Esophagus squamous epithelium (tissue), 4 donors: ENCODE results near the gene LRFN5.

Source experiments
- CTCF ChIP-seq, 6 experiments: fragments of 450-650 bp in 4 of 6; fragments of 200-600 bp in 2 of 6; sonication (generic) in 2 of 6; IDR thresholded peaks; one replicate each; pipeline ENCODE4 v1.5.1; 2016 to 2019; ENCODE audit warnings: antibody characterized with exemption in 6 of 6, mild to moderate bottlenecking in 4 of 6, moderate library complexity in 4 of 6
- POLR2A ChIP-seq, 4 donors: fragments of 450-650 bp; IDR thresholded peaks; one replicate each; pipeline ENCODE4 v1.6.1; 2017; ENCODE audit warnings: antibody characterized with exemption in 4 of 4, mild to moderate bottlenecking in 4 of 4, moderate library complexity in 3 of 4

GRCh38 chr14:41878321-41878720, 271.6 kb downstream of the LRFN5 start:
- TF ChIP-seq CTCF (IDR thresholded peaks at IDR 0.05) (no peak), POLR2A (IDR thresholded peaks at IDR 0.05) (no peak)
